ENCODE data around the gene CUX1.
"Not testable (repeated sequence)": the region's sequence is repeated elsewhere in the genome, so short reads cannot be mapped to it uniquely, and the experiment has no call there.

The CUX1 gene

DNA sequence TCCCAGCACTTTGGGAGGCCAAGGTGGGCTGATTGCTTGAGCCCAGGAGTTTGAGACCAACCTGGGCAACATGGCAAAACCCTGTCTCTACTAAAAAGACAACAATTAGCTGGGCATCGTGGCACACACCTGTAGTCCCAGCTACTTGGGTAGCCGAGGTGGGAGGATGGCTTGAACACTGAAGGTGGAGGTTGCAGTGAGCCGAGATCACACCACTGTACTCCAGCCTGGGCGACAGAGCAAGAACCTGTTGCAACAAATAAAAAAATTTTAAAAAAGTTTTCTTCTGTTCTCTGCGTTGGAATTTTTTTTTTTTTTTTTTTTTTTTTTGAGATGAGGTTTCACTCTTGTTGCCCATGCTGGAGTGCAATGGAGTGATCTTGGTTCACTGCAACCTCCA, 34.9 kb downstream of the CUX1 start:
- not testable (repeated sequence) for ATAC-seq

GRCh38 chr7:101853684-101854083, 36.3 kb downstream of the CUX1 start:
- TF ChIP-seq CSRNP3 (CRISPR knock-in tag; IDR thresholded peaks at IDR 0.05) (no peak), ZFP3 (CRISPR knock-in tag; IDR thresholded peaks at IDR 0.05) (no peak), ARNTL (CRISPR knock-in tag; IDR thresholded peaks at IDR 0.05; ENCODE audit: borderline replicate concordance, low read depth) (no peak), TOX (CRISPR knock-in tag; IDR thresholded peaks at IDR 0.05; ENCODE audit: borderline replicate concordance) (no peak), CSDC2 (CRISPR knock-in tag; IDR thresholded peaks at IDR 0.05) (no peak), ZNF565 (CRISPR knock-in tag; conservative IDR thresholded peaks at IDR 0.05; ENCODE audit: low read depth) (no peak), TCF4 (CRISPR knock-in tag; IDR thresholded peaks at IDR 0.05; ENCODE audit: borderline replicate concordance) (no peak), BACH2 (CRISPR knock-in tag; IDR thresholded peaks at IDR 0.05; ENCODE audit: borderline replicate concordance) (no peak), ZC3H10 (CRISPR knock-in tag; IDR thresholded peaks at IDR 0.05) (no peak), RARB (CRISPR knock-in tag; IDR thresholded peaks at IDR 0.05) (no peak), PPARA (CRISPR knock-in tag; IDR thresholded peaks at IDR 0.05; ENCODE audit: borderline replicate concordance) (no peak), GLIS3 (CRISPR knock-in tag; IDR thresholded peaks at IDR 0.05) (no peak), ZFP30 (CRISPR knock-in tag; IDR thresholded peaks at IDR 0.05) (no peak), SNAI2 (CRISPR knock-in tag; IDR thresholded peaks at IDR 0.05) (no peak), ESRRG (CRISPR knock-in tag; IDR thresholded peaks at IDR 0.05) (no peak), ISL1 (CRISPR knock-in tag; IDR thresholded peaks at IDR 0.05) (no peak), OSR1 (CRISPR knock-in tag; IDR thresholded peaks at IDR 0.05) (no peak)
- TF ChIP-seq, protein P1, sequence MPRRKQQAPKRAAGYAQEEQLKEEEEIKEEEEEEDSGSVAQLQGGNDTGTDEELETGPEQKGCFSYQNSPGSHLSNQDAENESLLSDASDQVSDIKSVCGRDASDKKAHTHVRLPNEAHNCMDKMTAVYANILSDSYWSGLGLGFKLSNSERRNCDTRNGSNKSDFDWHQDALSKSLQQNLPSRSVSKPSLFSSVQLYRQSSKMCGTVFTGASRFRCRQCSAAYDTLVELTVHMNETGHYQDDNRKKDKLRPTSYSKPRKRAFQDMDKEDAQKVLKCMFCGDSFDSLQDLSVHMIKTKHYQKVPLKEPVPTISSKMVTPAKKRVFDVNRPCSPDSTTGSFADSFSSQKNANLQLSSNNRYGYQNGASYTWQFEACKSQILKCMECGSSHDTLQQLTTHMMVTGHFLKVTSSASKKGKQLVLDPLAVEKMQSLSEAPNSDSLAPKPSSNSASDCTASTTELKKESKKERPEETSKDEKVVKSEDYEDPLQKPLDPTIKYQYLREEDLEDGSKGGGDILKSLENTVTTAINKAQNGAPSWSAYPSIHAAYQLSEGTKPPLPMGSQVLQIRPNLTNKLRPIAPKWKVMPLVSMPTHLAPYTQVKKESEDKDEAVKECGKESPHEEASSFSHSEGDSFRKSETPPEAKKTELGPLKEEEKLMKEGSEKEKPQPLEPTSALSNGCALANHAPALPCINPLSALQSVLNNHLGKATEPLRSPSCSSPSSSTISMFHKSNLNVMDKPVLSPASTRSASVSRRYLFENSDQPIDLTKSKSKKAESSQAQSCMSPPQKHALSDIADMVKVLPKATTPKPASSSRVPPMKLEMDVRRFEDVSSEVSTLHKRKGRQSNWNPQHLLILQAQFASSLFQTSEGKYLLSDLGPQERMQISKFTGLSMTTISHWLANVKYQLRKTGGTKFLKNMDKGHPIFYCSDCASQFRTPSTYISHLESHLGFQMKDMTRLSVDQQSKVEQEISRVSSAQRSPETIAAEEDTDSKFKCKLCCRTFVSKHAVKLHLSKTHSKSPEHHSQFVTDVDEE (CRISPR knock-in tag; IDR thresholded peaks at IDR 0.05): no peak
- TF ChIP-seq, protein P2, sequence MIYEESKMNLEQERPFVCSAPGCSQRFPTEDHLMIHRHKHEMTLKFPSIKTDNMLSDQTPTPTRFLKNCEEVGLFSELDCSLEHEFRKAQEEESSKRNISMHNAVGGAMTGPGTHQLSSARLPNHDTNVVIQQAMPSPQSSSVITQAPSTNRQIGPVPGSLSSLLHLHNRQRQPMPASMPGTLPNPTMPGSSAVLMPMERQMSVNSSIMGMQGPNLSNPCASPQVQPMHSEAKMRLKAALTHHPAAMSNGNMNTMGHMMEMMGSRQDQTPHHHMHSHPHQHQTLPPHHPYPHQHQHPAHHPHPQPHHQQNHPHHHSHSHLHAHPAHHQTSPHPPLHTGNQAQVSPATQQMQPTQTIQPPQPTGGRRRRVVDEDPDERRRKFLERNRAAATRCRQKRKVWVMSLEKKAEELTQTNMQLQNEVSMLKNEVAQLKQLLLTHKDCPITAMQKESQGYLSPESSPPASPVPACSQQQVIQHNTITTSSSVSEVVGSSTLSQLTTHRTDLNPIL (CRISPR knock-in tag; IDR thresholded peaks at IDR 0.05; ENCODE audit: low read depth): no peak
- TF ChIP-seq, protein P3, sequence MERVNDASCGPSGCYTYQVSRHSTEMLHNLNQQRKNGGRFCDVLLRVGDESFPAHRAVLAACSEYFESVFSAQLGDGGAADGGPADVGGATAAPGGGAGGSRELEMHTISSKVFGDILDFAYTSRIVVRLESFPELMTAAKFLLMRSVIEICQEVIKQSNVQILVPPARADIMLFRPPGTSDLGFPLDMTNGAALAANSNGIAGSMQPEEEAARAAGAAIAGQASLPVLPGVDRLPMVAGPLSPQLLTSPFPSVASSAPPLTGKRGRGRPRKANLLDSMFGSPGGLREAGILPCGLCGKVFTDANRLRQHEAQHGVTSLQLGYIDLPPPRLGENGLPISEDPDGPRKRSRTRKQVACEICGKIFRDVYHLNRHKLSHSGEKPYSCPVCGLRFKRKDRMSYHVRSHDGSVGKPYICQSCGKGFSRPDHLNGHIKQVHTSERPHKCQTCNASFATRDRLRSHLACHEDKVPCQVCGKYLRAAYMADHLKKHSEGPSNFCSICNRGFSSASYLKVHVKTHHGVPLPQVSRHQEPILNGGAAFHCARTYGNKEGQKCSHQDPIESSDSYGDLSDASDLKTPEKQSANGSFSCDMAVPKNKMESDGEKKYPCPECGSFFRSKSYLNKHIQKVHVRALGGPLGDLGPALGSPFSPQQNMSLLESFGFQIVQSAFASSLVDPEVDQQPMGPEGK (CRISPR knock-in tag; IDR thresholded peaks at IDR 0.05; ENCODE audit: borderline replicate concordance): no peak
- ATAC-seq: no peak

DNA sequence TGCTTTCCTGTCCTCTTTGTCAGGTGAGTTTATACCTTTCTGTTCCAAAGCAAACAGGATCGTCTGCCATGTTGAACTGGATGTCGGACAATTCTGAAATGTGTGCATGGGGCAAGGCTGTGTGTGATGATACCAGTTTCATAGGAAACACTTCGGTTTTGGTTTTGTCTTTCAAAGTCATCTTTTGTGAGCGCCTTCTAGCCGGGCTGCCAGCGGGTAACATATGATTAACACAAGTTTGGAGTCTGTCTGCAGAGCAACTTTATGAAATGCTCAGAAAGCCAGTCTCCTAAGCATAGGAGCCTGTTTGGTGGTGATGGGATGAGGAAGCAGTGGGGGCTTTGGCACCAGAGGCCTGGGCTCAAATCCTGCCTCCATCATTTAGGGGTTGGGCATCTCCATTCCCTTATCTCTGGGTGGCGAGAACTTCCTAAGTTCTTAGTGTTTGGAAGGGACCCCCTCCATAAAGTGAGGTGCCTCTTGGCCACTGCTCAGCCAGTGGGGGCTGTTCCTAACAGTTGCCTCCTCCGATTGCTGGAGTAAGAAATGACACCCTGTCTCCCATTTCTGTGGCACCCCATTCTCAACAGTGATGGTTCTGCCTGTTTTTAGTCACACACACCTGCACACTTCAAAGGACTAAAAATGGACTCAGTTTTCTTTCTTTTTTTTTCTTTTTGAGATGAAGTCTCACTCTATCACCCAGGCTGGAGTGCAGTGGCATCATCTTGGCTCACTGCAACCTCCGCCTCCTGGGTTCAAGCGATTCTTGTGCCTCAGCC, 36.8 kb downstream of the CUX1 start:
- no peak for ATAC-seq
- TF ChIP-seq, protein P3 (CRISPR knock-in tag; IDR thresholded peaks at IDR 0.05; ENCODE audit: borderline replicate concordance): no peak

Data from SK-N-SH treated with all-trans-retinoic acid at 6 μM for 48 hours (cell line).